ENCODE results near the gene ZBTB47. TPM values are rescaled to one million over a fixed set of nuclear protein-coding genes. Genes with fewer than 3 reads are reported as not detected.

Gene ZBTB47
- total and polyA plus RNA-seq, 12 donors = 52.2 to 145 (median 106) TPM

GRCh38 chr3:42662813-42663535, 9.5 kb downstream of the ZBTB47 start:
- Histone ChIP-seq H3K9me3 (no peaks in the 10 kb centered on the region), H3K27ac (no peak overlapping the region)
- 87 to 88% methylated on average over 12 of the region's 12 CpGs for WGBS, 2 donors

GRCh38 chr3:42663581-42664437, 10.3 kb downstream of the ZBTB47 start:
- Histone ChIP-seq H3K4me1 (peaks cover 9 to 63% (median 49%) of the 10 kb centered on the region in 9 donors), H3K27ac (no peak overlapping the region), H3K27me3 (no peaks in the 10 kb centered on the region), H3K36me3 (peaks cover 0 to 35% (median under 1%) of the 10 kb centered on the region in 9 donors), H3K9me3 (no peaks in the 10 kb centered on the region), H3K4me3 (peak overlapping the region in 1 of 10 donors; percentile 13)
- intact Hi-C loops (cut with DNase I) = loop anchor here in 1 of 10 donors (5.0 kb wide), 1 partner anchor 78 kb away; no protein-coding TSS in a partner anchor
- DNase-seq (no peak), ATAC-seq (no peak)
- TF ChIP-seq CTCF (IDR thresholded peaks at IDR 0.05) = no peak
- 88 to 93% methylated on average over 38 of the region's 38 CpGs for WGBS, 2 donors

More at GRCh38 chr3:42662813-42663535, 9.5 kb downstream of the ZBTB47 start:
- TF ChIP-seq CTCF (IDR thresholded peaks at IDR 0.05) = no peak
- ATAC-seq = no peak
- peaks cover 0 to 43% (median 8%) of the 10 kb centered on the region in 9 donors for H3K36me3 ChIP-seq
- no peak for DNase-seq
- intact Hi-C loops (cut with DNase I) = loop anchor here in 1 of 10 donors (5.0 kb wide), 1 partner anchor 79 kb away; no protein-coding TSS in a partner anchor
- H3K4me3 ChIP-seq = no peak overlapping the region
- peaks cover 9 to 65% (median 44%) of the 10 kb centered on the region in 9 donors for H3K4me1 ChIP-seq
- no peaks in the 10 kb centered on the region for H3K27me3 ChIP-seq

DNA sequence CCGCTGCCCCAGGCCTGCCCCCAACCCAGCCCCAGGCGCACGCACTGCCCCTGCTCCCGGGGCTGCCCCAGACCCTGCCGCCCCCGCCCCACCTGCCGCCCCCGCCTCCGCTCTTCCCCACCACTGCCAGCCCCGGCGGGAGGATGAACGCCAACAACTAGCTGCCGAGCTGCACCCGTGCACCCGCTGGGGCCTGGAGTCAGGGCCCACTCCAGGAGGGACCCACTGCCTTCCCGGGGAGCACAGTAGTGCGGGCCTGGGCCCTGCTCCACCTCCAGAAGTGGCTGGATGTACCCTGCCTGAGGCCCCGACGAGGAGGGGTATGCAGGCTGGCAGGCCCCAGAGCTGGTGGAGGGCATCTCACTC, 10.9 kb downstream of the ZBTB47 start:
- peak overlapping the region in 1 of 10 donors; percentile 10 for H3K27ac ChIP-seq
- TF ChIP-seq CTCF (IDR thresholded peaks at IDR 0.05) = no peak
- no peaks in the 10 kb centered on the region for H3K27me3 ChIP-seq
- DNase-seq (no peak), ATAC-seq (no peak)
- peak overlapping the region in 1 of 10 donors; percentile 13 for H3K4me3 ChIP-seq
- peaks cover 9 to 57% (median 46%) of the 10 kb centered on the region in 9 donors for H3K4me1 ChIP-seq
- intact Hi-C loops (cut with DNase I) = loop anchor here in 1 of 10 donors (5.0 kb wide), 1 partner anchor 78 kb away; no protein-coding TSS in a partner anchor
- peaks cover 0 to 33% (median 0%) of the 10 kb centered on the region in 9 donors for H3K36me3 ChIP-seq
- WGBS, 2 donors = 81 to 87% methylated on average over 19 of the region's 19 CpGs
- no peaks in the 10 kb centered on the region for H3K9me3 ChIP-seq
